NB4 (cell line): ENCODE results near the gene LGSN.

ENCODE experiments used
- CTCF ChIP-seq: IDR thresholded peaks from one replicate; pipeline ENCODE4 v1.5.1; 2012; ENCODE audit warnings: low read depth, low read length
- MYC ChIP-seq: IDR thresholded peaks from 2 replicates; pipeline ENCODE4 v1.6.1; 2011; ENCODE audit warnings: low read depth, low read length
- POLR2A ChIP-seq: IDR thresholded peaks from 2 replicates; pipeline ENCODE4 v1.6.1; 2011; ENCODE audit warnings: mild to moderate bottlenecking; ENCODE audit not compliant: insufficient read length; ENCODE audit errors: extremely low read depth

DNA sequence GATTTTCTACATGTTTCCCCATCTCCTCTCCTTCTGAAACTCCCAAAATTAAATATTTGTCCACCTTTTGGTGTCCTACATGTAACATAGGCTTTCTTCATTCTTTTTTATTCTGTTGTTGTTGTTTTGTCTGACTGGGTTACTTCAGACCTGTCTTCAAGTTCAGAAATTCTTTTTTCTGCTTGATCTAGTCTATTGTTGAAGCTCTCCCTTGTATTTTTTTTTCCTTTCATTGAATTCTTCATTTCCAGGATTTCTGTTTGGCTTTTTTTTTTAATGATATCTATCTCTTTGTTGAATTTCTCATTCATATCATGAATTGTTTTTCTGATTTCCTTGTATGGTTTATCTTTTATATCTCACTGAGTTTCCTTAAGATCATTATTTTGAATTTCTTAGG lies 20.6 kb upstream of the LGSN start:
- TF ChIP-seq CTCF (no peak), MYC (no peak), POLR2A (no peak)
